ENCODE data around the gene SEPTIN12.

Gene SEPTIN12

GRCh38 chr16:4729876-4730275 lies 58.3 kb downstream of the SEPTIN12 start:
- DNase-seq (ENCODE audit: low read depth in 2 of 2), result no peak

GRCh38 chr16:4728676-4729075 lies 59.5 kb downstream of the SEPTIN12 start:
- DNase-seq (ENCODE audit: low read depth in 2 of 2), result no peak
